Cardiac muscle cell (in vitro differentiated cells and primary cell): Measurements from ENCODE around the gene THADA. TPM values are rescaled to one million over a fixed set of nuclear protein-coding genes. Genes with fewer than 3 reads are reported as not detected.
"Not testable (repeated sequence)": the region's sequence is repeated elsewhere in the genome, so short reads cannot be mapped to it uniquely, and the experiment has no call there.

ENCODE experiments used
- DNase-seq, 2 donors: peaks; one replicate each; pipeline versions ENCODE4 v3.0.0 to v3.0.0-alpha.2; 2010 to 2017; ENCODE audit warnings: low read depth in 1 of 2, low spot score in 1 of 2
- H3K27ac ChIP-seq: fragments of 200-600 bp; sonication (generic); 2 replicates; pipeline ENCODE4 v1.5.1; 2016
- H3K27me3 ChIP-seq: fragments of 200-600 bp; sonication (generic); 2 replicates; pipeline ENCODE4 v1.6.0; 2016; ENCODE audit warnings: control low read depth
- H3K36me3 ChIP-seq: fragments of 200-600 bp; sonication (generic); 2 replicates; pipeline ENCODE4 v1.5.1; 2016; ENCODE audit warnings: control low read depth
- H3K4me1 ChIP-seq: fragments of 200-600 bp; sonication (generic); 2 replicates; pipeline ENCODE4 v1.8.1; 2017; ENCODE audit warnings: low read depth, mild to moderate bottlenecking, mixed run types
- H3K4me3 ChIP-seq: fragments of 200-600 bp; sonication (generic); 2 replicates; pipeline ENCODE4 v1.5.1; 2016; ENCODE audit warnings: mild to moderate bottlenecking
- H3K9me3 ChIP-seq: fragments of 200-600 bp; sonication (generic); 2 replicates; pipeline ENCODE4 v1.5.1; 2017; ENCODE audit warnings: low read depth, mild to moderate bottlenecking, control low read depth
- polyA plus RNA-seq: library from polyadenylated mRNA; unstranded; fragments of >200 nt; fragmentation: Nextera tagmentation; extraction: Ambion mirVana; gene quantifications from 2 replicates; pipeline ENCODE4 v1.2.1, GENCODE V29; 2016
- total RNA-seq: library from RNA; depleted of rRNA; stranded (reverse); fragments of >200 nt; gene quantifications from 2 replicates; pipeline ENCODE4 v1.2.3, GENCODE V29; 2016
- TF ChIP-seq, protein P1 (sequence below): IDR thresholded peaks from 2 replicates; pipeline ENCODE4 v1.5.1; 2012; ENCODE audit warnings: low read depth, mild to moderate bottlenecking, low read length

Gene THADA
- total and polyA plus RNA-seq, 2 experiments from 2014 or later = 11.9 to 17.3 TPM

DNA sequence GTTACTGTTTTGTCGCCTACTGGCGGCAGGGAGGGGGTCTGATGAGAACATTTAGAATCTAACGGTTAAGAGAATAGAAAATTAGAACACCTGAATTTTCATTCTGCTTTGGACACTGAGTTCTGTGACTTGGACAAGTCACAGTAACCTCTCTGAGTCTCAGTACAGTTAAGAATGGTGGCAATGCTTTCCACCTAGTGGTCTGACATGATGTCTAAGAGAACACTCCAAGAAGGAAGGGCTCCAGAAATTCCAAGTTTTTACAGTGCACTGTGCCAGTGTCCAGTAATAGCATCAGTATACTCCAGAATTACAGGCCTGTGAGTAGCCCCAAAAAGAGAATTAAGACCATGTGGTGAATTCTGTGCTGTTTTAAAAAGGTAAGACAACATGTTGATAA lies 195.3 kb downstream of the THADA start:
- no peak for DNase-seq
- no peaks in the 10 kb centered on the region for H3K36me3 ChIP-seq
- H3K4me3 ChIP-seq = no peak overlapping the region
- H3K4me1 ChIP-seq = peaks cover 13% of the 10 kb centered on the region
- TF ChIP-seq, protein P1, sequence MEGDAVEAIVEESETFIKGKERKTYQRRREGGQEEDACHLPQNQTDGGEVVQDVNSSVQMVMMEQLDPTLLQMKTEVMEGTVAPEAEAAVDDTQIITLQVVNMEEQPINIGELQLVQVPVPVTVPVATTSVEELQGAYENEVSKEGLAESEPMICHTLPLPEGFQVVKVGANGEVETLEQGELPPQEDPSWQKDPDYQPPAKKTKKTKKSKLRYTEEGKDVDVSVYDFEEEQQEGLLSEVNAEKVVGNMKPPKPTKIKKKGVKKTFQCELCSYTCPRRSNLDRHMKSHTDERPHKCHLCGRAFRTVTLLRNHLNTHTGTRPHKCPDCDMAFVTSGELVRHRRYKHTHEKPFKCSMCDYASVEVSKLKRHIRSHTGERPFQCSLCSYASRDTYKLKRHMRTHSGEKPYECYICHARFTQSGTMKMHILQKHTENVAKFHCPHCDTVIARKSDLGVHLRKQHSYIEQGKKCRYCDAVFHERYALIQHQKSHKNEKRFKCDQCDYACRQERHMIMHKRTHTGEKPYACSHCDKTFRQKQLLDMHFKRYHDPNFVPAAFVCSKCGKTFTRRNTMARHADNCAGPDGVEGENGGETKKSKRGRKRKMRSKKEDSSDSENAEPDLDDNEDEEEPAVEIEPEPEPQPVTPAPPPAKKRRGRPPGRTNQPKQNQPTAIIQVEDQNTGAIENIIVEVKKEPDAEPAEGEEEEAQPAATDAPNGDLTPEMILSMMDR = no peak
- H3K27ac ChIP-seq = no peak overlapping the region
- no peaks in the 10 kb centered on the region for H3K27me3 ChIP-seq
- no peaks in the 10 kb centered on the region for H3K9me3 ChIP-seq

DNA sequence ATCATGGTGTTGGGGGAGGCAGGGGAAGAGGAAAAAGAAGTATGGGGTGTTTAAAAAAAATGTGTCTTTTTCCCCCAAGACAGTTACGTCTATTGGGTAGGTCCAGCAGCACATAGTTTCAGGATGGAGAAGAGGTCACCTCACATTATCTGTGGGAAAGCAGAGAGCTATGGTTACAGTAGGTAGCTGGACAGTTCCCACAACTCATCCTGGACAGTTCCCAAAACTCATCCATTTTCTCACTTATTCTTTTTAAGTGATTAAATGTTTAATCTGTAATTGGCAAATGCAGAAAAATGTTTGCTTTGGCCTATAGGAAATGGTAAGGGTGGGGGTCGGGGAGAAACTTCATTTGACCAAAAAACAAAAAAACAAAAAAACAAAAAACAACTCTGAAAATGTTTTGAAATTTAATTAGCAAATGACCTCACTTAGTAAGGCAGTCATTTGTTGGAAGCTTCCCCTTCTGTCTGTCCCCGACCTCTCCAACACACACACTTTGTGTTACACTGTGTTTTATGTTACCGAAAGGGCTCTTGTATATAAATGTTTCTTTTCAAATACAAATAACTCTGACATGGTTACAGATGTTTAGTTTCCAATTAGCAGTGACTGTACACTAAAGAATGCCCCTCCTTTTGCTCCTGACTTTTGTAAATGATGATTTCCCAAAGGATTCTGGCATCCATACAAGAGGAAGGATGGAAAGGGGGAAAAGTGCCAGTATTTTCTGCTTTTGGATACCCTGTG lies 196.1 kb downstream of the THADA start:
- H3K36me3 ChIP-seq = no peaks in the 10 kb centered on the region
- H3K4me3 ChIP-seq = no peak overlapping the region
- TF ChIP-seq, protein P1 = no peak
- no peak overlapping the region for H3K27ac ChIP-seq
- no peaks in the 10 kb centered on the region for H3K9me3 ChIP-seq
- H3K27me3 ChIP-seq = no peaks in the 10 kb centered on the region
- peaks cover 5% of the 10 kb centered on the region for H3K4me1 ChIP-seq
- peak in 1 of 2 donors; percentile 76 for DNase-seq

DNA sequence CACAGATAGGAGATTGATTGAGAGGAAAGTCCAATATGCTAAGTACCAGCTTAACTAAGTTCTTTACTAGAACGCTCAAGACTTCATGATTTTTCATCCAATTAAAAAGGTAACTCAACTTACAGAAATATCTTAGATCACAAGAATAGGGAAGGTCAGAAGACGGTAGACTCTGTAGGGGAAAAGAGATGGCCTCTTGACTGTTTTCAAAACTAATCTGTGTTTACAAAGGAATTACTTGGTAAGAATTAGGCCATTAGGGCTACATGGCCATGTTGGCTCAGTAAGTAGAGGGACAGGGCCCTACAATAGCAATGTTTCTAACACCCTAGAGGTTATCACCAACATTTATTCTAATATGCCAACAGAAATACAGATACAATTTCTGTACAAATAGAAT lies 196.7 kb downstream of the THADA start:
- H3K4me3 ChIP-seq = no peak overlapping the region
- peaks cover 4% of the 10 kb centered on the region for H3K4me1 ChIP-seq
- H3K36me3 ChIP-seq = no peaks in the 10 kb centered on the region
- no peaks in the 10 kb centered on the region for H3K27me3 ChIP-seq
- H3K9me3 ChIP-seq = no peaks in the 10 kb centered on the region
- TF ChIP-seq, protein P1 = no peak
- no peak for DNase-seq
- no peak overlapping the region for H3K27ac ChIP-seq

DNA sequence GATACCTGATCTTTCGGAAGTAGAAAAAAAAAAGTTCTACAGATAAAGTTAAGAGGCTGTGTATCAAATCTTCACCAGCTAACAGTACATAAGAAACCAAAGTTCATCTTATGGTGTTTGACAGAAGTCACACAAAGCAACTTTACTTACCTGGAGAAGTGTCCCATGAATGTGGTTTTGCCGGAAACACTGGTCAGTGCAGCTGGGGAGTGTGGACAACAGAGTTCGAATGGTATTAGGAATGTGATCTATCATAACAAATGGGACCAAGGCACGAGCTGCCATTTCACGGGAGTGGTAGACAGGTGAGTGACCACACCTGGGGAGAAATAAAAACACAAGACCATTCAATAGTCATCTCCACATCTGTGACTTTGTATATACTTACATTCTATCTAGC lies 198.0 kb downstream of the THADA start:
- TF ChIP-seq, protein P1 = no peak
- Histone ChIP-seq H3K4me1 (peaks cover 4% of the 10 kb centered on the region), H3K4me3 (no peak overlapping the region), H3K9me3 (no peaks in the 10 kb centered on the region), H3K27me3 (no peaks in the 10 kb centered on the region), H3K36me3 (no peaks in the 10 kb centered on the region), H3K27ac (no peak overlapping the region)
- no peak for DNase-seq

DNA sequence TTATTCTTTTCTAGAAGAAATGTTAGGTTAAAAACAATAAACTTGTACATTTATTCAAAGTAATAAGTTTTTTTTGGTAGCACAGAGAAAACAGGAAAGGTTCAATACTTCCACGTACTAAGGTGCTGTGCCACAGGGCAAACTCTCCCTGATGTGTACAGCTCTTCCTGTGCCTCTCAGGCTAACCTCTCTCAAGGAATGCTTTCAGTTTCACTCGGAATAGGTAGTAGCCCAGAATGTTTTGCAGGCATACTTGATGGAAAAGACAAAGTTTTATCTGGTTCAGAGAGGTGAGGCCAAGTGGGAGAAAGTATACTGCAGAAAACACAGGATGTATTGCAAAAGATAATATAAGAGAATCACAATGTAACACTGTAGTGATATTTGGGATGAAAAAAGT lies 198.4 kb downstream of the THADA start:
- peaks cover 4% of the 10 kb centered on the region for H3K4me1 ChIP-seq
- H3K4me3 ChIP-seq = no peak overlapping the region
- no peaks in the 10 kb centered on the region for H3K27me3 ChIP-seq
- no peaks in the 10 kb centered on the region for H3K36me3 ChIP-seq
- TF ChIP-seq, protein P1 = no peak
- no peaks in the 10 kb centered on the region for H3K9me3 ChIP-seq
- H3K27ac ChIP-seq = no peak overlapping the region
- no peak for DNase-seq

DNA sequence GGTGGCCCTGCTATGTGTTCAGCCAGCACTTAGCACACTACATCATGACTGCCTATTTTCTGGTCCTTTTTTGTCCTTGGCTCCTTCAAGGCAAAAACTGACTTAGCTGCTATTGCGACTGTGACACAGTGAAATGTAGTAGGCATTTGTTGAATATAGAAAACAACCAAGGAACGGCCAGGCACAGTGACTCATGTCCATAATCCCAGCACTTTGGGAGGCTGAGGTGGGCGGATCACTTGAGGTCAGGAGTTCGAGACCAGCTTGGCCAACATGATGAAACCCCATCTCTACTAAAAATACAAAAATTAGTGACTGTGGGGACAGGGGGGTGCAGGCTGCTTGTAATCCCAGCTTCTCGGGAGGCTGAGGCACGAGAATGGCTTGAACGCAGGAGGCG lies 199.5 kb downstream of the THADA start:
- H3K36me3 ChIP-seq, H3K4me3 ChIP-seq, H3K27me3 ChIP-seq, H3K27ac ChIP-seq, H3K9me3 ChIP-seq, H3K4me1 ChIP-seq, DNase-seq: not testable (repeated sequence)
